ENCODE results near the gene ZNF366.

The ZNF366 gene

GRCh38 chr5:72428669-72429068, 78.5 kb downstream of the ZNF366 start:
- no peak overlapping the region for H3K4me3 ChIP-seq (ENCODE audit: low read depth, low read length)
- no peak for TF ChIP-seq CTCF (conservative IDR thresholded peaks at IDR 0.05; ENCODE audit: low read depth, low read length)
- DNase-seq (ENCODE audit: low read depth): no peak

GRCh38 chr5:72427488-72428437, 79.4 kb downstream of the ZNF366 start:
- H3K4me3 ChIP-seq (ENCODE audit: low read depth, low read length): no peak overlapping the region
- no peak for TF ChIP-seq CTCF (conservative IDR thresholded peaks at IDR 0.05; ENCODE audit: low read depth, low read length)
- peak; percentile 90 for DNase-seq (ENCODE audit: low read depth)

- H3K4me3 ChIP-seq (ENCODE audit: low read depth, low read length): no peak overlapping the region
- TF ChIP-seq CTCF (conservative IDR thresholded peaks at IDR 0.05; ENCODE audit: low read depth, low read length): no peak
- DNase-seq (ENCODE audit: low read depth): no peak
These were observed 80.2 kb downstream of the ZNF366 start for GRCh38 chr5:72427016-72427415.

GRCh38 chr5:72426019-72426418, 81.2 kb downstream of the ZNF366 start:
- H3K4me3 ChIP-seq (ENCODE audit: low read depth, low read length): no peak overlapping the region
- no peak for DNase-seq (ENCODE audit: low read depth)
- TF ChIP-seq CTCF (conservative IDR thresholded peaks at IDR 0.05; ENCODE audit: low read depth, low read length): no peak

GRCh38 chr5:72418271-72418670, 88.9 kb downstream of the ZNF366 start:
- no peak for TF ChIP-seq CTCF (conservative IDR thresholded peaks at IDR 0.05; ENCODE audit: low read depth, low read length)
- H3K4me3 ChIP-seq (ENCODE audit: low read depth, low read length): no peak overlapping the region
- DNase-seq (ENCODE audit: low read depth): no peak

GRCh38 chr5:72417333-72418062, 89.7 kb downstream of the ZNF366 start:
- no peak for TF ChIP-seq CTCF (conservative IDR thresholded peaks at IDR 0.05; ENCODE audit: low read depth, low read length)
- H3K4me3 ChIP-seq (ENCODE audit: low read depth, low read length): no peak overlapping the region
- no peak for DNase-seq (ENCODE audit: low read depth)
